G401.6 (cell line): ENCODE results near the gene PAWR.

Experiments
- FAIRE-seq: peaks from 2 replicates; lab custom pipeline; 2012; peaks lifted over from hg19 to GRCh38; lab: Jason Lieb, UNC

The PAWR gene

GRCh38 chr12:79690638-79691510 is at the start of gene PAWR:
TSS of gene PAWR (minus strand) at chr12:79690964. CDS start at chr12:79690244, 720 bp downstream.
- no peak for FAIRE-seq

GRCh38 chr12:79737875-79738718 is 47.3 kb upstream of the PAWR start:
- FAIRE-seq = peak; percentile 97

- FAIRE-seq = peak; percentile 70
Measured at GRCh38 chr12:79732638-79733037, 41.9 kb upstream of the PAWR start.

- FAIRE-seq = no peak
Measured at GRCh38 chr12:79725987-79726386, 35.2 kb upstream of the PAWR start.

GRCh38 chr12:79717006-79717405 is 26.2 kb upstream of the PAWR start:
- no peak for FAIRE-seq

- no peak for FAIRE-seq
Measured at GRCh38 chr12:79715308-79715707, 24.5 kb upstream of the PAWR start.

GRCh38 chr12:79710707-79711483 is 20.1 kb upstream of the PAWR start:
- FAIRE-seq = no peak

GRCh38 chr12:79707830-79708229 is 17.1 kb upstream of the PAWR start:
- no peak for FAIRE-seq

GRCh38 chr12:79706676-79707075 is 15.9 kb upstream of the PAWR start:
- no peak for FAIRE-seq

GRCh38 chr12:79706156-79706555 is 15.4 kb upstream of the PAWR start:
- FAIRE-seq = no peak

GRCh38 chr12:79698966-79699365 is 8.2 kb upstream of the PAWR start:
- no peak for FAIRE-seq

- no peak for FAIRE-seq
Measured at GRCh38 chr12:79696416-79696815, 5.7 kb upstream of the PAWR start.

- no peak for FAIRE-seq
Measured at GRCh38 chr12:79692860-79693577, 2.3 kb upstream of the PAWR start.

- FAIRE-seq = no peak
Measured at GRCh38 chr12:79691511-79692248, 916 bp upstream of the PAWR start.

GRCh38 chr12:79690142-79690637 is 574 bp downstream of the PAWR start:
- no peak for FAIRE-seq

- FAIRE-seq = no peak
Measured at GRCh38 chr12:79689477-79690141, 1.2 kb downstream of the PAWR start.

- FAIRE-seq = no peak
Measured at GRCh38 chr12:79689061-79689476, 1.7 kb downstream of the PAWR start.

- peak; percentile 61 for FAIRE-seq
Measured at GRCh38 chr12:79688376-79689060, 2.2 kb downstream of the PAWR start.

GRCh38 chr12:79687711-79688260 is 3.0 kb downstream of the PAWR start:
- peak; percentile 64 for FAIRE-seq
